HEK293 (cell line): ENCODE measurements around the gene ZNF316.

ENCODE experiments used
- HOXD13 ChIP-seq: sonication (generic); formaldehyde crosslinking; IDR thresholded peaks from 2 replicates; pipeline ENCODE4 v1.8.0; 2022; ENCODE audit warnings: missing genetic modification reagents, borderline replicate concordance
- ZBTB21 ChIP-seq: fragments of 450-650 bp; formaldehyde crosslinking; IDR thresholded peaks from 2 replicates; pipeline ENCODE4 v1.5.1; 2017; ENCODE audit warnings: missing biosample characterization, missing genetic modification characterization
- ZBTB7A ChIP-seq: fragments of 450-650 bp; formaldehyde crosslinking; IDR thresholded peaks from 2 replicates; pipeline ENCODE4 v1.5.1; 2016; ENCODE audit warnings: low read depth, missing biosample characterization, missing genetic modification characterization
- ZNF146 ChIP-seq: fragments of 450-650 bp; formaldehyde crosslinking; IDR thresholded peaks from 2 replicates; pipeline ENCODE4 v1.5.1; 2016; ENCODE audit warnings: missing biosample characterization, missing genetic modification characterization
- ZNF23 ChIP-seq: fragments of 450-650 bp; formaldehyde crosslinking; IDR thresholded peaks from 2 replicates; pipeline ENCODE4 v1.5.1; 2016; ENCODE audit warnings: missing biosample characterization, missing genetic modification characterization, borderline replicate concordance
- ZNF274 ChIP-seq, 2 experiments: fragments of 200-500 bp in 1 of 2; fragments of 450-650 bp in 1 of 2; sonication (Bioruptor generic) in 1 of 2; formaldehyde crosslinking in 1 of 2; IDR thresholded peaks; 2 replicates each; pipeline versions ENCODE4 v1.5.1 to v1.6.1; 2014 to 2016; ENCODE audit warnings: borderline replicate concordance in 1 of 2, inconsistent platforms in 1 of 2, low read length in 1 of 2, missing biosample characterization in 1 of 2, missing genetic modification characterization in 1 of 2
- ZNF600 ChIP-seq: fragments of 450-650 bp; formaldehyde crosslinking; IDR thresholded peaks from 2 replicates; pipeline ENCODE4 v1.5.1; 2016; ENCODE audit warnings: missing biosample characterization, missing genetic modification characterization
- ZNF621 ChIP-seq: fragments of 450-650 bp; formaldehyde crosslinking; IDR thresholded peaks from 2 replicates; pipeline ENCODE4 v1.5.1; 2017; ENCODE audit warnings: missing biosample characterization, missing genetic modification characterization
- TF ChIP-seq, protein P1 (sequence below): fragments of 450-650 bp; formaldehyde crosslinking; IDR thresholded peaks from 2 replicates; pipeline ENCODE4 v1.5.1; 2016; ENCODE audit warnings: missing biosample characterization, missing genetic modification characterization
- TF ChIP-seq, protein P2 (sequence below): IDR thresholded peaks from 2 replicates; pipeline ENCODE4 v1.6.1; 2011; ENCODE audit warnings: mild to moderate bottlenecking, low read depth, low read length, borderline replicate concordance
- TF ChIP-seq, protein P3 (sequence below): fragments of 450-650 bp; formaldehyde crosslinking; IDR thresholded peaks from 2 replicates; pipeline ENCODE4 v1.5.1; 2016; ENCODE audit warnings: missing biosample characterization, missing genetic modification characterization
- TF ChIP-seq, protein P4 (sequence below): fragments of 450-650 bp; formaldehyde crosslinking; IDR thresholded peaks from 2 replicates; pipeline ENCODE4 v1.5.0; 2017; ENCODE audit warnings: missing biosample characterization, missing genetic modification characterization, borderline replicate concordance
- TF ChIP-seq, protein P5 (sequence below): fragments of 450-650 bp; formaldehyde crosslinking; IDR thresholded peaks from 2 replicates; pipeline ENCODE4 v1.5.1; 2016; ENCODE audit warnings: missing biosample characterization, missing genetic modification characterization
- TF ChIP-seq, protein P6 (sequence below): fragments of 450-650 bp; formaldehyde crosslinking; IDR thresholded peaks from 2 replicates; pipeline ENCODE4 v1.5.1; 2017; ENCODE audit warnings: missing biosample characterization, mild to moderate bottlenecking, missing genetic modification characterization, moderate library complexity

DNA sequence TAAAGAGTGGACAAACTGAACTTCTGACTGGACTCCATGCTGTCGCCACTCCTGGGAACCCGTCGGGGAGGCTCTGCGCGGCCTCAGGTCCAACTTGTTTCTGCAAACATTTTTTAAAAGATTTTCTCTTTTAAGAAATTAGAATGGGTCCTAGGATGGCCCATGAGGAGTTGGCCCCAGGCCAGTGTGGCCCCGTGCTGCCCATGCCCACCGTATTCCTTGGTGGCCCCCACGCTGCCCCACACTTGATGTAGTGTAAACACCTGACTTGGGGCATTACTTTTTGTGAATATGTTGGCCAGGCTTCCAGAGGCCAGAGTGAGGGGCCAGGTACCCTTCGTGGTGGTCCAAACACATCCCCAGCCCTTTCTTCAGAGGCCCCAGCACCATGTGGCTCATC, 19.3 kb downstream of the ZNF316 start:
- TF ChIP-seq, protein P1, sequence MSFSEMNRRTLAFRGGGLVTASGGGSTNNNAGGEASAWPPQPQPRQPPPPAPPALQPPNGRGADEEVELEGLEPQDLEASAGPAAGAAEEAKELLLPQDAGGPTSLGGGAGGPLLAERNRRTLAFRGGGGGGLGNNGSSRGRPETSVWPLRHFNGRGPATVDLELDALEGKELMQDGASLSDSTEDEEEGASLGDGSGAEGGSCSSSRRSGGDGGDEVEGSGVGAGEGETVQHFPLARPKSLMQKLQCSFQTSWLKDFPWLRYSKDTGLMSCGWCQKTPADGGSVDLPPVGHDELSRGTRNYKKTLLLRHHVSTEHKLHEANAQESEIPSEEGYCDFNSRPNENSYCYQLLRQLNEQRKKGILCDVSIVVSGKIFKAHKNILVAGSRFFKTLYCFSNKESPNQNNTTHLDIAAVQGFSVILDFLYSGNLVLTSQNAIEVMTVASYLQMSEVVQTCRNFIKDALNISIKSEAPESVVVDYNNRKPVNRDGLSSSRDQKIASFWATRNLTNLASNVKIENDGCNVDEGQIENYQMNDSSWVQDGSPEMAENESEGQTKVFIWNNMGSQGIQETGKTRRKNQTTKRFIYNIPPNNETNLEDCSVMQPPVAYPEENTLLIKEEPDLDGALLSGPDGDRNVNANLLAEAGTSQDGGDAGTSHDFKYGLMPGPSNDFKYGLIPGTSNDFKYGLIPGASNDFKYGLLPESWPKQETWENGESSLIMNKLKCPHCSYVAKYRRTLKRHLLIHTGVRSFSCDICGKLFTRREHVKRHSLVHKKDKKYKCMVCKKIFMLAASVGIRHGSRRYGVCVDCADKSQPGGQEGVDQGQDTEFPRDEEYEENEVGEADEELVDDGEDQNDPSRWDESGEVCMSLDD (tag by site-specific recombination), result no peak
- TF ChIP-seq, protein P2, sequence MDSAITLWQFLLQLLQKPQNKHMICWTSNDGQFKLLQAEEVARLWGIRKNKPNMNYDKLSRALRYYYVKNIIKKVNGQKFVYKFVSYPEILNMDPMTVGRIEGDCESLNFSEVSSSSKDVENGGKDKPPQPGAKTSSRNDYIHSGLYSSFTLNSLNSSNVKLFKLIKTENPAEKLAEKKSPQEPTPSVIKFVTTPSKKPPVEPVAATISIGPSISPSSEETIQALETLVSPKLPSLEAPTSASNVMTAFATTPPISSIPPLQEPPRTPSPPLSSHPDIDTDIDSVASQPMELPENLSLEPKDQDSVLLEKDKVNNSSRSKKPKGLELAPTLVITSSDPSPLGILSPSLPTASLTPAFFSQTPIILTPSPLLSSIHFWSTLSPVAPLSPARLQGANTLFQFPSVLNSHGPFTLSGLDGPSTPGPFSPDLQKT, result no peak
- no peak for TF ChIP-seq ZBTB21
- TF ChIP-seq, protein P3, sequence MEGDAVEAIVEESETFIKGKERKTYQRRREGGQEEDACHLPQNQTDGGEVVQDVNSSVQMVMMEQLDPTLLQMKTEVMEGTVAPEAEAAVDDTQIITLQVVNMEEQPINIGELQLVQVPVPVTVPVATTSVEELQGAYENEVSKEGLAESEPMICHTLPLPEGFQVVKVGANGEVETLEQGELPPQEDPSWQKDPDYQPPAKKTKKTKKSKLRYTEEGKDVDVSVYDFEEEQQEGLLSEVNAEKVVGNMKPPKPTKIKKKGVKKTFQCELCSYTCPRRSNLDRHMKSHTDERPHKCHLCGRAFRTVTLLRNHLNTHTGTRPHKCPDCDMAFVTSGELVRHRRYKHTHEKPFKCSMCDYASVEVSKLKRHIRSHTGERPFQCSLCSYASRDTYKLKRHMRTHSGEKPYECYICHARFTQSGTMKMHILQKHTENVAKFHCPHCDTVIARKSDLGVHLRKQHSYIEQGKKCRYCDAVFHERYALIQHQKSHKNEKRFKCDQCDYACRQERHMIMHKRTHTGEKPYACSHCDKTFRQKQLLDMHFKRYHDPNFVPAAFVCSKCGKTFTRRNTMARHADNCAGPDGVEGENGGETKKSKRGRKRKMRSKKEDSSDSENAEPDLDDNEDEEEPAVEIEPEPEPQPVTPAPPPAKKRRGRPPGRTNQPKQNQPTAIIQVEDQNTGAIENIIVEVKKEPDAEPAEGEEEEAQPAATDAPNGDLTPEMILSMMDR (tag by site-specific recombination), result no peak
- TF ChIP-seq, protein P4, sequence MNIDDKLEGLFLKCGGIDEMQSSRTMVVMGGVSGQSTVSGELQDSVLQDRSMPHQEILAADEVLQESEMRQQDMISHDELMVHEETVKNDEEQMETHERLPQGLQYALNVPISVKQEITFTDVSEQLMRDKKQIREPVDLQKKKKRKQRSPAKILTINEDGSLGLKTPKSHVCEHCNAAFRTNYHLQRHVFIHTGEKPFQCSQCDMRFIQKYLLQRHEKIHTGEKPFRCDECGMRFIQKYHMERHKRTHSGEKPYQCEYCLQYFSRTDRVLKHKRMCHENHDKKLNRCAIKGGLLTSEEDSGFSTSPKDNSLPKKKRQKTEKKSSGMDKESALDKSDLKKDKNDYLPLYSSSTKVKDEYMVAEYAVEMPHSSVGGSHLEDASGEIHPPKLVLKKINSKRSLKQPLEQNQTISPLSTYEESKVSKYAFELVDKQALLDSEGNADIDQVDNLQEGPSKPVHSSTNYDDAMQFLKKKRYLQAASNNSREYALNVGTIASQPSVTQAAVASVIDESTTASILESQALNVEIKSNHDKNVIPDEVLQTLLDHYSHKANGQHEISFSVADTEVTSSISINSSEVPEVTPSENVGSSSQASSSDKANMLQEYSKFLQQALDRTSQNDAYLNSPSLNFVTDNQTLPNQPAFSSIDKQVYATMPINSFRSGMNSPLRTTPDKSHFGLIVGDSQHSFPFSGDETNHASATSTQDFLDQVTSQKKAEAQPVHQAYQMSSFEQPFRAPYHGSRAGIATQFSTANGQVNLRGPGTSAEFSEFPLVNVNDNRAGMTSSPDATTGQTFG (tag by site-specific recombination), result no peak
- TF ChIP-seq ZNF621 (tag by site-specific recombination), result no peak
- TF ChIP-seq, protein P5, sequence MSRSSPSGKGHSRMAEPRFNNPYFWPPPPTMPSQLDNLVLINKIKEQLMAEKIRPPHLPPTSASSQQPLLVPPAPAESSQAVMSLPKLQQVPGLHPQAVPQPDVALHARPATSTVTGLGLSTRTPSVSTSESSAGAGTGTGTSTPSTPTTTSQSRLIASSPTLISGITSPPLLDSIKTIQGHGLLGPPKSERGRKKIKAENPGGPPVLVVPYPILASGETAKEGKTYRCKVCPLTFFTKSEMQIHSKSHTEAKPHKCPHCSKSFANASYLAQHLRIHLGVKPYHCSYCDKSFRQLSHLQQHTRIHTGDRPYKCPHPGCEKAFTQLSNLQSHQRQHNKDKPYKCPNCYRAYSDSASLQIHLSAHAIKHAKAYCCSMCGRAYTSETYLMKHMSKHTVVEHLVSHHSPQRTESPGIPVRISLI (tag by site-specific recombination), result no peak
- no peak for TF ChIP-seq ZNF23
- TF ChIP-seq ZNF274 (IDR thresholded peaks at IDR 0.05; ENCODE audit: low read length), result no peak
- TF ChIP-seq ZNF274 (tag by site-specific recombination; IDR thresholded peaks at IDR 0.05; ENCODE audit: borderline replicate concordance), result no peak
- no peak for TF ChIP-seq ZBTB7A
- no peak for TF ChIP-seq ZNF600
- TF ChIP-seq, protein P6, sequence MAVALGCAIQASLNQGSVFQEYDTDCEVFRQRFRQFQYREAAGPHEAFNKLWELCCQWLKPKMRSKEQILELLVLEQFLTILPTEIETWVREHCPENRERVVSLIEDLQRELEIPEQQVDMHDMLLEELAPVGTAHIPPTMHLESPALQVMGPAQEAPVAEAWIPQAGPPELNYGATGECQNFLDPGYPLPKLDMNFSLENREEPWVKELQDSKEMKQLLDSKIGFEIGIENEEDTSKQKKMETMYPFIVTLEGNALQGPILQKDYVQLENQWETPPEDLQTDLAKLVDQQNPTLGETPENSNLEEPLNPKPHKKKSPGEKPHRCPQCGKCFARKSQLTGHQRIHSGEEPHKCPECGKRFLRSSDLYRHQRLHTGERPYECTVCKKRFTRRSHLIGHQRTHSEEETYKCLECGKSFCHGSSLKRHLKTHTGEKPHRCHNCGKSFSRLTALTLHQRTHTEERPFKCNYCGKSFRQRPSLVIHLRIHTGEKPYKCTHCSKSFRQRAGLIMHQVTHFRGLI (tag by site-specific recombination), result no peak
- TF ChIP-seq ZNF146 (tag by site-specific recombination), result no peak
- TF ChIP-seq HOXD13 (CRISPR knock-in tag), result no peak
